GM23338 (cell line): ENCODE data around the gene ATOH8. TPM values are rescaled to one million over a fixed set of nuclear protein-coding genes. Genes with fewer than 3 reads are reported as not detected.

Source experiments
- ATAC-seq: fragments of 200-7000 bp; cut with Tn5 transposase; 3 replicates; pipeline ENCODE4 v1.9.1; 2020
- DNase-seq: peaks from one replicate; pipeline ENCODE4 v3.0.0-alpha.2; 2015; ENCODE audit warnings: low spot score
- H2AFZ ChIP-seq: fragments of 200-600 bp; sonication (generic); 2 replicates; pipeline ENCODE4 v1.8.0; 2016; ENCODE audit warnings: antibody characterized with exemption, mild to moderate bottlenecking, moderate library complexity
- H3F3A ChIP-seq: fragments of 200-600 bp; sonication (generic); replicated peaks from 2 replicates; pipeline ENCODE4 v1.8.0; 2017; ENCODE audit warnings: antibody characterized with exemption, mixed run types, low read depth
- H3K27ac ChIP-seq: fragments of 200-600 bp; sonication (generic); 2 replicates; pipeline ENCODE4 v1.6.1; 2016; ENCODE audit warnings: low read depth
- H3K27me3 ChIP-seq: fragments of 200-600 bp; sonication (generic); 2 replicates; pipeline ENCODE4 v1.8.0; 2016; ENCODE audit warnings: mild to moderate bottlenecking, mixed run types, moderate library complexity; ENCODE audit not compliant: insufficient read depth
- H3K36me3 ChIP-seq: fragments of 200-600 bp; sonication (generic); 2 replicates; pipeline ENCODE4 v1.8.0; 2016; ENCODE audit warnings: mild to moderate bottlenecking; ENCODE audit not compliant: insufficient read depth
- H3K4me1 ChIP-seq: fragments of 200-600 bp; sonication (generic); 2 replicates; pipeline ENCODE4 v1.8.0; 2016; ENCODE audit warnings: mild to moderate bottlenecking, moderate library complexity; ENCODE audit not compliant: insufficient read depth
- H3K4me2 ChIP-seq: fragments of 200-600 bp; sonication (generic); 2 replicates; pipeline ENCODE4 v1.7.1; 2017; ENCODE audit warnings: mixed run types
- H3K4me3 ChIP-seq: fragments of 200-600 bp; sonication (generic); 2 replicates; pipeline ENCODE4 v1.6.1; 2016; ENCODE audit warnings: mixed run types
- H3K79me2 ChIP-seq: fragments of 200-600 bp; sonication (generic); replicated peaks from 2 replicates; pipeline ENCODE4 v1.8.0; 2017; ENCODE audit warnings: mild to moderate bottlenecking; ENCODE audit not compliant: insufficient read depth
- H3K9me2 ChIP-seq: fragments of 200-600 bp; sonication (generic); 2 replicates; pipeline ENCODE4 v1.8.0; 2017; ENCODE audit not compliant: insufficient read depth
- H4K20me1 ChIP-seq: fragments of 200-600 bp; sonication (generic); replicated peaks from 2 replicates; pipeline ENCODE4 v1.8.0; 2017; ENCODE audit warnings: mild to moderate bottlenecking; ENCODE audit not compliant: insufficient read depth
- H3K27ac Mint-ChIP-seq: 2 replicates; pipeline ENCODE4 v1.8.0; 2020; ENCODE audit warnings: inconsistent platforms, mild to moderate bottlenecking, moderate library complexity, mixed read lengths
- H3K27me3 Mint-ChIP-seq: 3 replicates; pipeline ENCODE4 v1.8.0; 2022; ENCODE audit warnings: low read depth, mild to moderate bottlenecking, moderate library complexity, mixed read lengths, inconsistent platforms; ENCODE audit not compliant: insufficient read depth, poor library complexity
- H3K36me3 Mint-ChIP-seq: 3 replicates; pipeline ENCODE4 v1.8.0; 2021; ENCODE audit warnings: low read depth, mild to moderate bottlenecking, inconsistent platforms, moderate library complexity, mixed read lengths
- H3K4me1 Mint-ChIP-seq: 3 replicates; pipeline ENCODE4 v1.8.0; 2020; ENCODE audit warnings: mild to moderate bottlenecking, inconsistent platforms, mixed read lengths
- H3K4me3 Mint-ChIP-seq: 3 replicates; pipeline ENCODE4 v1.8.0; 2021; ENCODE audit warnings: moderate library complexity, mild to moderate bottlenecking, inconsistent platforms, mixed read lengths
- H3K9me3 Mint-ChIP-seq: 3 replicates; pipeline ENCODE4 v1.8.0; 2020; ENCODE audit warnings: moderate library complexity, mild to moderate bottlenecking, inconsistent platforms, mixed read lengths
- CREB1 ChIP-seq: fragments of 250-450 bp; sonication (Bioruptor Pico); IDR thresholded peaks from 2 replicates; pipeline ENCODE4 v1.5.0; 2020; ENCODE audit warnings: low read depth, mild to moderate bottlenecking, moderate library complexity
- CTCF ChIP-seq, 2 experiments: fragments of 200-600 bp in 1 of 2; sonication (generic) in 1 of 2; conservative IDR thresholded peaks; 2 replicates each; pipeline versions ENCODE4 v1.5.1 to v1.6.1; 2016 to 2017; ENCODE audit warnings: antibody characterized with exemption in 2 of 2, low read depth in 2 of 2, mild to moderate bottlenecking in 2 of 2, moderate library complexity in 1 of 2
- ETS1 ChIP-seq: IDR thresholded peaks from 2 replicates; pipeline ENCODE4 v1.6.1; 2016; ENCODE audit warnings: antibody characterized with exemption
- EZH2 ChIP-seq: fragments of 200-600 bp; sonication (generic); IDR thresholded peaks from one replicate; pipeline ENCODE4 v1.8.0; 2017; ENCODE audit warnings: antibody characterized with exemption, mild to moderate bottlenecking, low read depth; ENCODE audit not compliant: unreplicated experiment
- EZH2phosphoT487 ChIP-seq: fragments of 200-600 bp; sonication (generic); IDR thresholded peaks from one replicate; pipeline ENCODE4 v1.8.1; 2018; ENCODE audit warnings: antibody characterized with exemption; ENCODE audit not compliant: unreplicated experiment
- JUNB ChIP-seq: IDR thresholded peaks from one replicate; pipeline ENCODE4 v1.6.1; 2016; ENCODE audit warnings: antibody characterized with exemption; ENCODE audit not compliant: unreplicated experiment
- NANOG ChIP-seq: IDR thresholded peaks from 2 replicates; pipeline ENCODE4 v1.6.1; 2016; ENCODE audit warnings: antibody characterized with exemption, borderline replicate concordance
- POLR2AphosphoS5 ChIP-seq: IDR thresholded peaks from 2 replicates; pipeline ENCODE4 v1.6.1; 2016; ENCODE audit warnings: antibody characterized with exemption, low read depth
- REST ChIP-seq: IDR thresholded peaks from one replicate; pipeline ENCODE4 v1.6.1; 2018; ENCODE audit warnings: antibody characterized with exemption; ENCODE audit not compliant: unreplicated experiment
- STAT1 ChIP-seq: IDR thresholded peaks from one replicate; pipeline ENCODE4 v1.6.1; 2016; ENCODE audit warnings: antibody characterized with exemption; ENCODE audit not compliant: unreplicated experiment
- ZNF114 ChIP-seq: fragments of 250-450 bp; sonication (Bioruptor Pico); IDR thresholded peaks from 2 replicates; pipeline ENCODE4 v1.5.0; 2020; ENCODE audit warnings: mild to moderate bottlenecking, moderate library complexity
- ZNF331 ChIP-seq: fragments of 250-450 bp; sonication (Bioruptor Pico); IDR thresholded peaks from 2 replicates; pipeline ENCODE4 v1.5.0; 2020; ENCODE audit warnings: low read depth, mild to moderate bottlenecking, moderate library complexity
- ZNF462 ChIP-seq: fragments of 250-450 bp; sonication (Bioruptor Pico); IDR thresholded peaks from 2 replicates; pipeline ENCODE4 v1.5.0; 2020; ENCODE audit warnings: mild to moderate bottlenecking, moderate library complexity
- polyA plus RNA-seq: library from polyadenylated mRNA; unstranded; fragments of >200 nt; fragmentation: Nextera tagmentation; extraction: Ambion mirVana; gene quantifications from 2 replicates; pipeline ENCODE4 v1.2.1, GENCODE V29; 2016
- total RNA-seq: library from RNA; depleted of rRNA; stranded (reverse); fragments of >200 nt; shearing (Covaris generic); gene quantifications from 2 replicates; pipeline ENCODE4 v1.2.3, GENCODE V29; 2014

Gene ATOH8
- total and polyA plus RNA-seq, 2 experiments from 2014 or later: 0.11 to 0.97 TPM

- TF ChIP-seq NANOG (no peak), ETS1 (no peak), CTCF (conservative IDR thresholded peaks at IDR 0.05; ENCODE audit: low read depth in 2 of 2) (no peak), ZNF462 (CRISPR knock-in tag) (no peak), ZNF114 (CRISPR knock-in tag) (no peak), REST (no peak), EZH2phosphoT487 (no peak), JUNB (no peak), EZH2 (no peak), POLR2AphosphoS5 (no peak), CREB1 (CRISPR knock-in tag) (no peak), ZNF331 (CRISPR knock-in tag) (no peak), STAT1 (no peak)
- DNase-seq (no peak), ATAC-seq (no peak)
- H3K27ac ChIP-seq: no peak overlapping the region
- H3K79me2 ChIP-seq: no peaks in the 10 kb centered on the region
- H3F3A ChIP-seq: 0 out of 2 replicates have a peak, but pooled peaks cover 7% of the 10 kb centered on the region
- no peak overlapping the region for H3K4me3 ChIP-seq
- H4K20me1 ChIP-seq: no peaks in the 10 kb centered on the region
- Mint-ChIP-seq H3K27ac (no peak overlapping the region), H3K4me1 (peaks cover 20% of the 10 kb centered on the region), H3K4me3 (no peak overlapping the region), H3K27me3 (peaks cover 59% of the 10 kb centered on the region), H3K9me3 (no peaks in the 10 kb centered on the region), H3K36me3 (no peaks in the 10 kb centered on the region)
- no peak overlapping the region for H2AFZ ChIP-seq
- peaks cover 42% of the 10 kb centered on the region for H3K27me3 ChIP-seq
- no peaks in the 10 kb centered on the region; the same call in 1 of the 2 replicates for H3K4me1 ChIP-seq
- no peak overlapping the region for H3K4me2 ChIP-seq
- no peaks in the 10 kb centered on the region for H3K9me2 ChIP-seq
- H3K36me3 ChIP-seq: no peaks in the 10 kb centered on the region
These were observed 4.6 kb upstream of the ATOH8 start for GRCh38 chr2:85748985-85749875.
